ENCODE measurements around the gene GPC5. TPM values are rescaled to one million over a fixed set of nuclear protein-coding genes. Genes with fewer than 3 reads are reported as not detected.
"Not testable (repeated sequence)": the region's sequence is repeated elsewhere in the genome, so short reads cannot be mapped to it uniquely, and the experiment has no call there.

The GPC5 gene
- total and polyA plus RNA-seq, 4 donors = 0.51 to 22.4 (median 2.0) TPM

DNA sequence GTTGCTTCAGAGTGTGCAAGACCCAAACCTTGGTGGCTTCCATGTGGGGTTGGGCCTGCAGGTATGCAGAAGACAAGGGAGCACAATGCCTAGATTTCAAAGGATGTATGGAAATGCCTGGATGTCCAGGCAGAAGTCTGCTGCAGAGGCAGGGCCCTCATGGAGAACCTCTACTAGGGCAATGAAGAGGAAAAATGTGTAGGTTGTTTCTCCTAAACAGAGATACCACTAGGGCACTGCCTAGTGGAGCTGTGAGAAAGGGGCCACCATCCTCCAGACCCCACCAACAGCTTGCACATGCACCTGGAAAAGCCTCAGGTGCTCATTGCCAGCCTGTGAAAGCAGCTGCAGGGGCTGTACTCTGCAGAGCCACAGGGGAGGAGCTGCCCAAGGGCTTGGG is 1295.6 kb downstream of the GPC5 start:
- no peaks in the 10 kb centered on the region for H3K27me3 ChIP-seq (ENCODE audit: control insufficient read depth in 4 of 4, insufficient read depth in 4 of 4, low read length in 3 of 4)
- H3K36me3 ChIP-seq (ENCODE audit: control insufficient read depth in 4 of 4, insufficient read depth in 3 of 4, low read depth in 1 of 4, low read length in 3 of 4) = no peaks in the 10 kb centered on the region
- H3K9me3 ChIP-seq (ENCODE audit: control insufficient read depth in 4 of 4, low read length in 3 of 4) = peaks cover 0 to 4% (median 0%) of the 10 kb centered on the region in 4 donors
- no peak overlapping the region for H3K4me3 ChIP-seq (ENCODE audit: low read depth in 1 of 3, low read length in 3 of 3)
- TF ChIP-seq, protein P1, sequence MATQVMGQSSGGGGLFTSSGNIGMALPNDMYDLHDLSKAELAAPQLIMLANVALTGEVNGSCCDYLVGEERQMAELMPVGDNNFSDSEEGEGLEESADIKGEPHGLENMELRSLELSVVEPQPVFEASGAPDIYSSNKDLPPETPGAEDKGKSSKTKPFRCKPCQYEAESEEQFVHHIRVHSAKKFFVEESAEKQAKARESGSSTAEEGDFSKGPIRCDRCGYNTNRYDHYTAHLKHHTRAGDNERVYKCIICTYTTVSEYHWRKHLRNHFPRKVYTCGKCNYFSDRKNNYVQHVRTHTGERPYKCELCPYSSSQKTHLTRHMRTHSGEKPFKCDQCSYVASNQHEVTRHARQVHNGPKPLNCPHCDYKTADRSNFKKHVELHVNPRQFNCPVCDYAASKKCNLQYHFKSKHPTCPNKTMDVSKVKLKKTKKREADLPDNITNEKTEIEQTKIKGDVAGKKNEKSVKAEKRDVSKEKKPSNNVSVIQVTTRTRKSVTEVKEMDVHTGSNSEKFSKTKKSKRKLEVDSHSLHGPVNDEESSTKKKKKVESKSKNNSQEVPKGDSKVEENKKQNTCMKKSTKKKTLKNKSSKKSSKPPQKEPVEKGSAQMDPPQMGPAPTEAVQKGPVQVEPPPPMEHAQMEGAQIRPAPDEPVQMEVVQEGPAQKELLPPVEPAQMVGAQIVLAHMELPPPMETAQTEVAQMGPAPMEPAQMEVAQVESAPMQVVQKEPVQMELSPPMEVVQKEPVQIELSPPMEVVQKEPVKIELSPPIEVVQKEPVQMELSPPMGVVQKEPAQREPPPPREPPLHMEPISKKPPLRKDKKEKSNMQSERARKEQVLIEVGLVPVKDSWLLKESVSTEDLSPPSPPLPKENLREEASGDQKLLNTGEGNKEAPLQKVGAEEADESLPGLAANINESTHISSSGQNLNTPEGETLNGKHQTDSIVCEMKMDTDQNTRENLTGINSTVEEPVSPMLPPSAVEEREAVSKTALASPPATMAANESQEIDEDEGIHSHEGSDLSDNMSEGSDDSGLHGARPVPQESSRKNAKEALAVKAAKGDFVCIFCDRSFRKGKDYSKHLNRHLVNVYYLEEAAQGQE (IDR thresholded peaks at IDR 0.05) = no peak
- TF ChIP-seq, protein P2, sequence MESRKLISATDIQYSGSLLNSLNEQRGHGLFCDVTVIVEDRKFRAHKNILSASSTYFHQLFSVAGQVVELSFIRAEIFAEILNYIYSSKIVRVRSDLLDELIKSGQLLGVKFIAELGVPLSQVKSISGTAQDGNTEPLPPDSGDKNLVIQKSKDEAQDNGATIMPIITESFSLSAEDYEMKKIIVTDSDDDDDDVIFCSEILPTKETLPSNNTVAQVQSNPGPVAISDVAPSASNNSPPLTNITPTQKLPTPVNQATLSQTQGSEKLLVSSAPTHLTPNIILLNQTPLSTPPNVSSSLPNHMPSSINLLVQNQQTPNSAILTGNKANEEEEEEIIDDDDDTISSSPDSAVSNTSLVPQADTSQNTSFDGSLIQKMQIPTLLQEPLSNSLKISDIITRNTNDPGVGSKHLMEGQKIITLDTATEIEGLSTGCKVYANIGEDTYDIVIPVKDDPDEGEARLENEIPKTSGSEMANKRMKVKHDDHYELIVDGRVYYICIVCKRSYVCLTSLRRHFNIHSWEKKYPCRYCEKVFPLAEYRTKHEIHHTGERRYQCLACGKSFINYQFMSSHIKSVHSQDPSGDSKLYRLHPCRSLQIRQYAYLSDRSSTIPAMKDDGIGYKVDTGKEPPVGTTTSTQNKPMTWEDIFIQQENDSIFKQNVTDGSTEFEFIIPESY (IDR thresholded peaks at IDR 0.05) = no peak
- no peak for TF ChIP-seq HNF4G (IDR thresholded peaks at IDR 0.05)
- TF ChIP-seq SP1 (IDR thresholded peaks at IDR 0.05) = no peak
- H3K27ac ChIP-seq (ENCODE audit: low read depth in 1 of 2, low read length in 2 of 2) = no peak overlapping the region
- H3K4me1 ChIP-seq (ENCODE audit: control insufficient read depth in 4 of 4, insufficient read depth in 4 of 4, low read length in 3 of 4) = no peaks in the 10 kb centered on the region
- no peak for DNase-seq (ENCODE audit: low spot score)
- H3K9ac ChIP-seq (ENCODE audit: low read depth in 1 of 2, low read length in 2 of 2) = no peak overlapping the region

DNA sequence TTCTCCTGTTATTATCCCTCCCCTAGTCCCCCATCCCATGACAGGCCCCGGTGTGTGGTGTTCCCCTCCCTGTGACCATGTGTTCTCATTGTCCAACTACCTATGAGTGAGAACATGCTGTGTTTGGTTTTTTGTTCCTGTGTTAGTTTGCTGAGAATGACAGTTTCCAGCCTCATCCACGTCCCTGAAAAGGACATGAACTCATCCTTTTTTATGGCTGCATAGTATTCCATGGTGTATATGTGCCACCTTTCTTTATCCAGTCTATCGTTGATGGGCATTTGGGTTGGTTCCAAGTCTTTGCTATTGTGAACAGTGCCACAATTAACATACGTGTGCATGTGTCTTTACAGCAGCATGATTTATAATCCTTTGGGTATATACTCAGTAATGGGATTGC is 1297.4 kb downstream of the GPC5 start:
- not testable (repeated sequence) for H3K9ac ChIP-seq (ENCODE audit: low read depth in 1 of 2, low read length in 2 of 2); H3K36me3 ChIP-seq (ENCODE audit: control insufficient read depth in 4 of 4, insufficient read depth in 3 of 4, low read depth in 1 of 4, low read length in 3 of 4); DNase-seq (ENCODE audit: low spot score); H3K27ac ChIP-seq (ENCODE audit: low read depth in 1 of 2, low read length in 2 of 2); H3K4me1 ChIP-seq (ENCODE audit: control insufficient read depth in 4 of 4, insufficient read depth in 4 of 4, low read length in 3 of 4); H3K9me3 ChIP-seq (ENCODE audit: control insufficient read depth in 4 of 4, low read length in 3 of 4); H3K4me3 ChIP-seq (ENCODE audit: low read depth in 1 of 3, low read length in 3 of 3); H3K27me3 ChIP-seq (ENCODE audit: control insufficient read depth in 4 of 4, insufficient read depth in 4 of 4, low read length in 3 of 4)
- WGBS = 85% methylated on average over 4 of the region's 4 CpGs

DNA sequence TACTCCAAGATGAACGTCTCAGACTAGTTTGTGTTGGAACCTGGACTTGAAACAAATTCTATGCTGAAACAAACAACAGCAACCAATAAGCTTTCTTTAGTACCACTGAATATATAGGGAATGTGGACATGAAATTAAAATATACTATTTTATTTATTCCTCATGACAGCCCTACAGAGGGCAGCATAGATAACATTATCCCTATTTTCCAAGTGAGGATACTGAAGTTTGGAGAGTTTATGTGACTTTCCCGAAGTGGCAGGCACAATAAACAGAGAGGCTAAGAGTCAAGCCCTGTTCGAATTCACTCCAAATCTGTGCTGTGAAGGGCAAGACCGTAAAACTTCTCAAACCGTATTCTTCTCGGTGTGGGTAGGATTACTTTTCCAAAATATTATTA is 1318.3 kb downstream of the GPC5 start:
- TF ChIP-seq RXRA (IDR thresholded peaks at IDR 0.05) (no peak), HNF4A (conservative IDR thresholded peaks at IDR 0.05) (no peak), GABPA (IDR thresholded peaks at IDR 0.05 in 1 of 2, conservative IDR thresholded peaks at IDR 0.05 in 1 of 2) (no peak), HNF4G (IDR thresholded peaks at IDR 0.05) (no peak), RAD21 (IDR thresholded peaks at IDR 0.05) (peak; percentile 56 to 63), FOXA1 (IDR thresholded peaks at IDR 0.05) (no peak)
- TF ChIP-seq, protein P3, sequence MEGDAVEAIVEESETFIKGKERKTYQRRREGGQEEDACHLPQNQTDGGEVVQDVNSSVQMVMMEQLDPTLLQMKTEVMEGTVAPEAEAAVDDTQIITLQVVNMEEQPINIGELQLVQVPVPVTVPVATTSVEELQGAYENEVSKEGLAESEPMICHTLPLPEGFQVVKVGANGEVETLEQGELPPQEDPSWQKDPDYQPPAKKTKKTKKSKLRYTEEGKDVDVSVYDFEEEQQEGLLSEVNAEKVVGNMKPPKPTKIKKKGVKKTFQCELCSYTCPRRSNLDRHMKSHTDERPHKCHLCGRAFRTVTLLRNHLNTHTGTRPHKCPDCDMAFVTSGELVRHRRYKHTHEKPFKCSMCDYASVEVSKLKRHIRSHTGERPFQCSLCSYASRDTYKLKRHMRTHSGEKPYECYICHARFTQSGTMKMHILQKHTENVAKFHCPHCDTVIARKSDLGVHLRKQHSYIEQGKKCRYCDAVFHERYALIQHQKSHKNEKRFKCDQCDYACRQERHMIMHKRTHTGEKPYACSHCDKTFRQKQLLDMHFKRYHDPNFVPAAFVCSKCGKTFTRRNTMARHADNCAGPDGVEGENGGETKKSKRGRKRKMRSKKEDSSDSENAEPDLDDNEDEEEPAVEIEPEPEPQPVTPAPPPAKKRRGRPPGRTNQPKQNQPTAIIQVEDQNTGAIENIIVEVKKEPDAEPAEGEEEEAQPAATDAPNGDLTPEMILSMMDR (IDR thresholded peaks at IDR 0.05; ENCODE audit: low read depth, low read length, missing input control) = peak; percentile 6
- DNase-seq (ENCODE audit: low spot score) = no peak
- peaks cover 0 to 1% (median 0%) of the 10 kb centered on the region in 4 donors for H3K9me3 ChIP-seq (ENCODE audit: control insufficient read depth in 4 of 4, low read length in 3 of 4)
- no peak overlapping the region for H3K9ac ChIP-seq (ENCODE audit: low read depth in 1 of 2, low read length in 2 of 2)
- no peaks in the 10 kb centered on the region for H3K27me3 ChIP-seq (ENCODE audit: control insufficient read depth in 4 of 4, insufficient read depth in 4 of 4, low read length in 3 of 4)
- no peak overlapping the region for H3K27ac ChIP-seq (ENCODE audit: low read depth in 1 of 2, low read length in 2 of 2)
- H3K36me3 ChIP-seq (ENCODE audit: control insufficient read depth in 4 of 4, insufficient read depth in 3 of 4, low read depth in 1 of 4, low read length in 3 of 4) = no peaks in the 10 kb centered on the region
- WGBS = 67% methylated on average over 6 of the region's 6 CpGs
- no peaks in the 10 kb centered on the region for H3K4me1 ChIP-seq (ENCODE audit: control insufficient read depth in 4 of 4, insufficient read depth in 4 of 4, low read length in 3 of 4)
- no peak overlapping the region for H3K4me3 ChIP-seq (ENCODE audit: low read depth in 1 of 3, low read length in 3 of 3)
